CD14-positive monocyte (primary cell): Measurements from ENCODE around the gene BLOC1S6. TPM values are rescaled to one million over a fixed set of nuclear protein-coding genes. Genes with fewer than 3 reads are reported as not detected.
A peak's percentile ranks its signal among the peaks of the same experiment; 100 is the strongest.

Experiments used
- DNase-seq, 3 donors: peaks; one replicate each; pipeline ENCODE4 v3.0.0-alpha.2; 2011 to 2022
- H2AFZ ChIP-seq: 2 replicates; pipeline ENCODE4 v1.6.0; 2012; ENCODE audit warnings: mild to moderate bottlenecking, low read depth, low read length, inconsistent platforms; ENCODE audit not compliant: insufficient read depth, poor library complexity, severe bottlenecking
- H3K27ac ChIP-seq, 2 donors: 1 replicate in 1 of 2; 2 replicates in 1 of 2; pipeline ENCODE4 v1.5.1; 2012 to 2013; ENCODE audit warnings: low read length in 2 of 2, control low read depth in 1 of 2, inconsistent platforms in 1 of 2, low read depth in 1 of 2, mild to moderate bottlenecking in 1 of 2
- H3K27me3 ChIP-seq, 2 donors: one replicate each; pipeline versions ENCODE4 v1.6.0 to v1.6.1; 2011 to 2013; ENCODE audit warnings: low read length in 2 of 2; ENCODE audit not compliant: control insufficient read depth in 2 of 2, insufficient read depth in 2 of 2
- H3K36me3 ChIP-seq, 2 donors: replicated peaks in 1 of 2; 1 replicate in 1 of 2; 2 replicates in 1 of 2; pipeline versions ENCODE4 v1.5.1 to v1.6.1; 2012 to 2013; ENCODE audit warnings: low read length in 2 of 2, control low read depth in 1 of 2, inconsistent platforms in 1 of 2, mild to moderate bottlenecking in 1 of 2; ENCODE audit not compliant: insufficient read depth in 2 of 2, control insufficient read depth in 1 of 2
- H3K4me1 ChIP-seq, 2 donors: 1 replicate in 1 of 2; 2 replicates in 1 of 2; pipeline versions ENCODE4 v1.5.1 to v1.6.1; 2012 to 2013; ENCODE audit warnings: low read length in 2 of 2, control low read depth in 1 of 2, inconsistent platforms in 1 of 2, mild to moderate bottlenecking in 1 of 2, moderate library complexity in 1 of 2; ENCODE audit not compliant: insufficient read depth in 2 of 2, control insufficient read depth in 1 of 2
- H3K4me2 ChIP-seq: replicated peaks from 2 replicates; pipeline ENCODE3; 2012; ENCODE audit warnings: low read length, moderate library complexity, mild to moderate bottlenecking; ENCODE audit not compliant: poor library complexity, severe bottlenecking; ENCODE audit errors: extremely low read depth
- H3K4me3 ChIP-seq, 3 experiments: fragments of 200-600 bp in 1 of 3; sonication (generic) in 1 of 3; replicated peaks in 1 of 3; 1 replicate in 2 of 3; 2 replicates in 1 of 3; pipeline ENCODE4 v1.5.1; 2011 to 2013; ENCODE audit warnings: low read length in 3 of 3, mild to moderate bottlenecking in 3 of 3, control low read depth in 2 of 3, low read depth in 2 of 3, inconsistent platforms in 1 of 3, moderate library complexity in 1 of 3
- H3K79me2 ChIP-seq: 2 replicates; pipeline ENCODE4 v1.6.0; 2012; ENCODE audit warnings: mild to moderate bottlenecking, control low read depth, inconsistent platforms, low read length, moderate library complexity; ENCODE audit not compliant: insufficient read depth
- H3K9ac ChIP-seq: 2 replicates; pipeline ENCODE4 v1.6.0; 2017; ENCODE audit warnings: low read length, mild to moderate bottlenecking; ENCODE audit not compliant: insufficient read depth, poor library complexity, severe bottlenecking
- H3K9me3 ChIP-seq, 2 donors: replicated peaks in 1 of 2; 1 replicate in 1 of 2; 2 replicates in 1 of 2; pipeline versions ENCODE4 v1.5.1 to v1.6.1; 2012 to 2013; ENCODE audit warnings: low read length in 2 of 2, control low read depth in 1 of 2; ENCODE audit not compliant: control insufficient read depth in 1 of 2, insufficient read depth in 1 of 2
- H4K20me1 ChIP-seq: 2 replicates; pipeline ENCODE4 v1.6.0; 2012; ENCODE audit warnings: mild to moderate bottlenecking, low read length, control low read depth, moderate library complexity; ENCODE audit not compliant: insufficient read depth
- H3K27ac Mint-ChIP-seq, 7 donors: one replicate each; pipeline ENCODE4 v1.8.0; 2020; ENCODE audit warnings: mild to moderate bottlenecking in 7 of 7, mixed read lengths in 7 of 7, moderate library complexity in 6 of 7, inconsistent platforms in 2 of 7
- H3K27me3 Mint-ChIP-seq, 3 donors: one replicate each; pipeline ENCODE4 v1.8.0; 2021 to 2022; ENCODE audit warnings: low read depth in 3 of 3, mild to moderate bottlenecking in 3 of 3, mixed read lengths in 3 of 3, moderate library complexity in 3 of 3, inconsistent platforms in 1 of 3
- H3K36me3 Mint-ChIP-seq, 2 donors: one replicate each; pipeline ENCODE4 v1.8.0; 2020; ENCODE audit warnings: mixed read lengths in 2 of 2, inconsistent platforms in 1 of 2, mild to moderate bottlenecking in 1 of 2
- H3K4me1 Mint-ChIP-seq: one replicate; pipeline ENCODE4 v1.8.0; 2020; ENCODE audit warnings: mild to moderate bottlenecking, mixed read lengths
- H3K4me3 Mint-ChIP-seq, 2 donors: one replicate each; pipeline ENCODE4 v1.8.0; 2020; ENCODE audit warnings: mild to moderate bottlenecking in 2 of 2, mixed read lengths in 2 of 2, moderate library complexity in 1 of 2
- H3K9me3 Mint-ChIP-seq, 7 donors: one replicate each; pipeline ENCODE4 v1.8.0; 2020 to 2022; ENCODE audit warnings: mixed read lengths in 7 of 7, mild to moderate bottlenecking in 6 of 7, moderate library complexity in 6 of 7, inconsistent platforms in 2 of 7
- CTCF ChIP-seq: fragments of 200-600 bp; IDR thresholded peaks from one replicate; pipeline ENCODE4 v1.8.0; 2022; ENCODE audit warnings: antibody characterized with exemption, mild to moderate bottlenecking
- WGBS: methylation state at CpG from one replicate; pipeline ENCODE4 v1.1.5; 2013; ENCODE audit warnings: missing lambda C conversion rate; ENCODE audit not compliant: insufficient coverage; 5-methylcytosine and 5-hydroxymethylcytosine counted together
- intact Hi-C, 2 donors: fragments of 100-400 bp; cut with micrococcal nuclease; formaldehyde crosslinking; loops; one replicate each; pipeline versions ENCODE4 v1.15.0 to v1.15.1; 2023
- polyA plus RNA-seq, 3 donors: library from polyadenylated mRNA; depleted of rRNA in 1 of 3; unstranded in 2 of 3; stranded (reverse) in 1 of 3; fragments of 300-500 nt in 2 of 3; fragments of >200 nt in 1 of 3; fragmentation: Illumina TruSeq in 2 of 3; gene quantifications; 1 replicate in 2 of 3; 2 replicates in 1 of 3; pipeline ENCODE4 v1.2.3, GENCODE V29; 2012 to 2021

Gene BLOC1S6
- polyA plus RNA-seq, 3 donors: 16.8 to 54.9 (median 47.9) TPM

DNA sequence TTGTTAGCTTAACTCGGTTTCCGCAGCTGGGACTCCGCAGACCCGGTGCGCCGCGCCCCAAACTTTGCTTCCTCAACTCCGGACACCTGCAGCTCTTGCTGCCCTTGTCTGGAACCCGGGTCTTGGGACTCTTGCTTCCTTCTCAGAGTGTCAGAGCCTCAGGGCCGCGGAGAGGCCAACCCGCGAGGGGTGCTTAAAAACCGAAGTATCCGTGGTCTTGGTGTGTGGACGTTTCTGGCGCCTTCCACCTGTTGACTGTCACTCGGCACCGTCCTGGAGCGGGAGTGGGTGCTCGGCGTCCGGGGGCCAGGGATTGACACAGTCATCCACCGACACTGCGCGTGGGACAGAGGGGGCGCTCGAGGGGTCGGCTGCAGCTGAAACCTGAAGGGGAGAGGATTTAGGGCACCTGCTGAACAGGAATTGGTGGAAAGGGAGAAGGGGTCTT, 48.0 kb downstream of the BLOC1S6 start:
- peaks cover 13% of the 10 kb centered on the region for H4K20me1 ChIP-seq
- TF ChIP-seq CTCF: peak; percentile 65
- Mint-ChIP-seq H3K4me1 (peaks cover 63% of the 10 kb centered on the region), H3K9me3 (peaks cover 0 to 5% (median under 1%) of the 10 kb centered on the region in 7 donors), H3K27ac (peak overlapping the region; percentile 94 to 97 (median 96)), H3K36me3 (peaks cover 10 to 13% of the 10 kb centered on the region in 2 donors), H3K4me3 (peak overlapping the region; percentile 98 to 99), H3K27me3 (peaks cover 0 to 8% (median under 1%) of the 10 kb centered on the region in 3 donors)
- peak in 2 of 3 donors; percentile 48 to 63 for DNase-seq
- WGBS: under 1% methylated on average over 23 of the region's 29 CpGs
- no peaks in the 10 kb centered on the region for H3K36me3 ChIP-seq
- peak overlapping the region; percentile 77 to 90 (median 88) for H3K4me3 ChIP-seq
- no peaks in the 10 kb centered on the region for H3K27me3 ChIP-seq
- peak overlapping the region; percentile 68 for H3K4me2 ChIP-seq
- peak overlapping the region; percentile 85 to 94 for H3K27ac ChIP-seq
- peaks cover 59 to 68% of the 10 kb centered on the region in 2 donors for H3K4me1 ChIP-seq
- peaks cover 55% of the 10 kb centered on the region for H3K79me2 ChIP-seq
- intact Hi-C loops: loop anchor here in 1 of 2 donors (10.0 kb wide), 2 partner anchors 50 to 430 kb away; partner anchors contain the start of gene BLOC1S6
- H3K9ac ChIP-seq: peak overlapping the region; percentile 93
- H2AFZ ChIP-seq: peak overlapping the region; percentile 87
- H3K9me3 ChIP-seq: no peaks in the 10 kb centered on the region

- Histone ChIP-seq H3K4me1 (peaks cover 65 to 74% of the 10 kb centered on the region in 2 donors), H3K79me2 (peaks cover 62% of the 10 kb centered on the region), H3K27me3 (no peaks in the 10 kb centered on the region), H3K9me3 (no peaks in the 10 kb centered on the region), H3K4me3 (peak overlapping the region; percentile 77 to 90 (median 88)), H3K36me3 (no peaks in the 10 kb centered on the region), H3K27ac (peak overlapping the region; percentile 85 to 94), H2AFZ (peak overlapping the region; percentile 87), H3K9ac (peak overlapping the region; percentile 93), H4K20me1 (peaks cover 19% of the 10 kb centered on the region), H3K4me2 (peak overlapping the region; percentile 68)
- H3K36me3 Mint-ChIP-seq: peaks cover 11 to 16% of the 10 kb centered on the region in 2 donors
- H3K9me3 Mint-ChIP-seq: peaks cover 0 to 5% (median 0%) of the 10 kb centered on the region in 7 donors
- H3K27me3 Mint-ChIP-seq: peaks cover 0 to 5% (median 0%) of the 10 kb centered on the region in 3 donors
- intact Hi-C loops: loop anchor here in 1 of 2 donors (10.0 kb wide), 2 partner anchors 51 to 431 kb away; partner anchors contain the start of gene BLOC1S6
- 63% methylated on average over 6 of the region's 17 CpGs for WGBS
- H3K4me3 Mint-ChIP-seq: peak overlapping the region; percentile 98 to 99
- H3K27ac Mint-ChIP-seq: peak overlapping the region; percentile 94 to 97 (median 96)
- peaks cover 69% of the 10 kb centered on the region for H3K4me1 Mint-ChIP-seq
- TF ChIP-seq CTCF: no peak
- no peak for DNase-seq
Observed at GRCh38 chr15:45635763-45636292, 48.6 kb downstream of the BLOC1S6 start.
